ENCODE data around the gene PROP1.

PROP1 gene

GRCh38 chr5:177988989-177989625 lies 6.9 kb downstream of the PROP1 start:
- Histone ChIP-seq H3K27me3 (replicated peaks in 2 of 5; ENCODE audit: control insufficient read depth in 4 of 5, insufficient read depth in 5 of 5, low read length in 4 of 5) (peaks cover 4 to 53% (median 15%) of the 10 kb centered on the region in 5 experiments), H3K36me3 (ENCODE audit: control insufficient read depth in 4 of 4, insufficient read depth in 4 of 4, low read length in 3 of 4) (no peaks in the 10 kb centered on the region), H3K4me1 (ENCODE audit: control extremely low read depth in 1 of 4, control insufficient read depth in 4 of 4, insufficient read depth in 4 of 4, low read length in 3 of 4) (peaks cover 0 to 8% (median 3%) of the 10 kb centered on the region in 4 experiments), H3K27ac (ENCODE audit: insufficient read depth in 1 of 2, low read depth in 1 of 2, low read length in 2 of 2, poor library complexity in 1 of 2, severe bottlenecking in 2 of 2) (no peak overlapping the region), H3K9me3 (ENCODE audit: control extremely low read depth in 1 of 5, control insufficient read depth in 4 of 5, insufficient read depth in 2 of 5, low read depth in 1 of 5, low read length in 4 of 5) (no peaks in the 10 kb centered on the region), H3K4me3 (ENCODE audit: control insufficient read depth in 1 of 7, extremely low read depth in 1 of 7, insufficient read depth in 4 of 7, low read depth in 2 of 7, low read length in 6 of 7) (no peak overlapping the region)
- 95% methylated on average over 4 of the region's 11 CpGs for WGBS (ENCODE audit: insufficient coverage)
- POLR2A ChIA-PET, result no interaction called here
- CTCF ChIA-PET, result no interaction called here
- no peak for DNase-seq

- WGBS (ENCODE audit: insufficient coverage), result 82% methylated on average over 6 of the region's 9 CpGs
- ChIA-PET CTCF (no interaction called here), POLR2A (no interaction called here)
- Histone ChIP-seq H3K4me1 (ENCODE audit: control extremely low read depth in 1 of 4, control insufficient read depth in 4 of 4, insufficient read depth in 4 of 4, low read length in 3 of 4) (peaks cover 0 to 12% (median 5%) of the 10 kb centered on the region in 4 experiments), H3K9me3 (ENCODE audit: control extremely low read depth in 1 of 5, control insufficient read depth in 4 of 5, insufficient read depth in 2 of 5, low read depth in 1 of 5, low read length in 4 of 5) (no peaks in the 10 kb centered on the region), H3K27ac (ENCODE audit: insufficient read depth in 1 of 2, low read depth in 1 of 2, low read length in 2 of 2, poor library complexity in 1 of 2, severe bottlenecking in 2 of 2) (no peak overlapping the region), H3K4me3 (ENCODE audit: control insufficient read depth in 1 of 7, extremely low read depth in 1 of 7, insufficient read depth in 4 of 7, low read depth in 2 of 7, low read length in 6 of 7) (no peak overlapping the region), H3K36me3 (ENCODE audit: control insufficient read depth in 4 of 4, insufficient read depth in 4 of 4, low read length in 3 of 4) (no peaks in the 10 kb centered on the region), H3K27me3 (replicated peaks in 2 of 5; ENCODE audit: control insufficient read depth in 4 of 5, insufficient read depth in 5 of 5, low read length in 4 of 5) (peaks cover 9 to 66% (median 22%) of the 10 kb centered on the region in 5 experiments)
- no peak for DNase-seq
These were observed 8.7 kb downstream of the PROP1 start for GRCh38 chr5:177987326-177987725.

- CTCF ChIA-PET, result interaction anchor here (1.1 kb wide), 1 partner anchor 72 kb away, joined by 3 read pairs; no protein-coding TSS in a partner anchor
- POLR2A ChIA-PET, result no interaction called here
- Histone ChIP-seq H3K4me3 (ENCODE audit: control insufficient read depth in 1 of 7, extremely low read depth in 1 of 7, insufficient read depth in 4 of 7, low read depth in 2 of 7, low read length in 6 of 7) (no peak overlapping the region), H3K9me3 (ENCODE audit: control extremely low read depth in 1 of 5, control insufficient read depth in 4 of 5, insufficient read depth in 2 of 5, low read depth in 1 of 5, low read length in 4 of 5) (no peaks in the 10 kb centered on the region), H3K27ac (ENCODE audit: insufficient read depth in 1 of 2, low read depth in 1 of 2, low read length in 2 of 2, poor library complexity in 1 of 2, severe bottlenecking in 2 of 2) (no peak overlapping the region), H3K4me1 (ENCODE audit: control extremely low read depth in 1 of 4, control insufficient read depth in 4 of 4, insufficient read depth in 4 of 4, low read length in 3 of 4) (peaks cover 0 to 17% (median 6%) of the 10 kb centered on the region in 4 experiments), H3K27me3 (replicated peaks in 2 of 5; ENCODE audit: control insufficient read depth in 4 of 5, insufficient read depth in 5 of 5, low read length in 4 of 5) (peaks cover 9 to 83% (median 23%) of the 10 kb centered on the region in 5 experiments), H3K36me3 (ENCODE audit: control insufficient read depth in 4 of 4, insufficient read depth in 4 of 4, low read length in 3 of 4) (no peaks in the 10 kb centered on the region)
- DNase-seq, result no peak
- WGBS (ENCODE audit: insufficient coverage), result 27% methylated on average over 40 of the region's 50 CpGs
These were observed 10.5 kb downstream of the PROP1 start for GRCh38 chr5:177985430-177986040.

GRCh38 chr5:177984584-177985206 lies 11.3 kb downstream of the PROP1 start:
- no peaks in the 10 kb centered on the region for H3K9me3 ChIP-seq (ENCODE audit: control extremely low read depth in 1 of 5, control insufficient read depth in 4 of 5, insufficient read depth in 2 of 5, low read depth in 1 of 5, low read length in 4 of 5)
- H3K27me3 ChIP-seq (replicated peaks in 2 of 5; ENCODE audit: control insufficient read depth in 4 of 5, insufficient read depth in 5 of 5, low read length in 4 of 5), result peaks cover 9 to 86% (median 26%) of the 10 kb centered on the region in 5 experiments
- WGBS (ENCODE audit: insufficient coverage), result 5% methylated on average over 31 of the region's 47 CpGs
- ChIA-PET CTCF (interaction anchor here (1.4 kb wide), 1 partner anchor 88 kb away, joined by 4 read pairs; no protein-coding TSS in a partner anchor), POLR2A (interaction anchor here (0.7 kb wide), 1 partner anchor 8 kb away, joined by 3 read pairs; no protein-coding TSS in a partner anchor)
- H3K27ac ChIP-seq (ENCODE audit: insufficient read depth in 1 of 2, low read depth in 1 of 2, low read length in 2 of 2, poor library complexity in 1 of 2, severe bottlenecking in 2 of 2), result no peak overlapping the region
- H3K36me3 ChIP-seq (ENCODE audit: control insufficient read depth in 4 of 4, insufficient read depth in 4 of 4, low read length in 3 of 4), result no peaks in the 10 kb centered on the region
- H3K4me3 ChIP-seq (ENCODE audit: control insufficient read depth in 1 of 7, extremely low read depth in 1 of 7, insufficient read depth in 4 of 7, low read depth in 2 of 7, low read length in 6 of 7), result peak overlapping the region in 2 of 7 experiments; percentile 8
- H3K4me1 ChIP-seq (ENCODE audit: control extremely low read depth in 1 of 4, control insufficient read depth in 4 of 4, insufficient read depth in 4 of 4, low read length in 3 of 4), result peaks cover 0 to 17% (median 6%) of the 10 kb centered on the region in 4 experiments
- DNase-seq, result no peak

- DNase-seq, result no peak
- peak overlapping the region in 2 of 7 experiments; percentile 8 for H3K4me3 ChIP-seq (ENCODE audit: control insufficient read depth in 1 of 7, extremely low read depth in 1 of 7, insufficient read depth in 4 of 7, low read depth in 2 of 7, low read length in 6 of 7)
- ChIA-PET CTCF (interaction anchor here (1.4 kb wide), 1 partner anchor 89 kb away, joined by 4 read pairs; no protein-coding TSS in a partner anchor), POLR2A (interaction anchor here (0.7 kb wide), 1 partner anchor 9 kb away, joined by 3 read pairs; no protein-coding TSS in a partner anchor)
- peaks cover 9 to 83% (median 26%) of the 10 kb centered on the region in 5 experiments for H3K27me3 ChIP-seq (replicated peaks in 2 of 5; ENCODE audit: control insufficient read depth in 4 of 5, insufficient read depth in 5 of 5, low read length in 4 of 5)
- 18% methylated on average over 36 of the region's 46 CpGs for WGBS (ENCODE audit: insufficient coverage)
- peaks cover 0 to 17% (median 6%) of the 10 kb centered on the region in 4 experiments for H3K4me1 ChIP-seq (ENCODE audit: control extremely low read depth in 1 of 4, control insufficient read depth in 4 of 4, insufficient read depth in 4 of 4, low read length in 3 of 4)
- no peaks in the 10 kb centered on the region for H3K36me3 ChIP-seq (ENCODE audit: control insufficient read depth in 4 of 4, insufficient read depth in 4 of 4, low read length in 3 of 4)
- H3K9me3 ChIP-seq (ENCODE audit: control extremely low read depth in 1 of 5, control insufficient read depth in 4 of 5, insufficient read depth in 2 of 5, low read depth in 1 of 5, low read length in 4 of 5), result no peaks in the 10 kb centered on the region
- H3K27ac ChIP-seq (ENCODE audit: insufficient read depth in 1 of 2, low read depth in 1 of 2, low read length in 2 of 2, poor library complexity in 1 of 2, severe bottlenecking in 2 of 2), result no peak overlapping the region
These were observed 12.1 kb downstream of the PROP1 start for GRCh38 chr5:177983763-177984583.

- ChIA-PET POLR2A (no interaction called here), CTCF (interaction anchor here (1.0 to 1.6 kb wide), 2 partner anchors 78 to 92 kb away, joined by 3 read pairs; no protein-coding TSS in a partner anchor)
These were observed 13.1 kb downstream of the PROP1 start for GRCh38 chr5:177982956-177983355.

More at GRCh38 chr5:177982956-177983355, 13.1 kb downstream of the PROP1 start:
- Histone ChIP-seq H3K4me3 (ENCODE audit: control insufficient read depth in 1 of 7, extremely low read depth in 1 of 7, insufficient read depth in 4 of 7, low read depth in 2 of 7, low read length in 6 of 7) (no peak overlapping the region), H3K27ac (ENCODE audit: insufficient read depth in 1 of 2, low read depth in 1 of 2, low read length in 2 of 2, poor library complexity in 1 of 2, severe bottlenecking in 2 of 2) (no peak overlapping the region), H3K27me3 (replicated peaks in 2 of 5; ENCODE audit: control insufficient read depth in 4 of 5, insufficient read depth in 5 of 5, low read length in 4 of 5) (peaks cover 9 to 80% (median 26%) of the 10 kb centered on the region in 5 experiments), H3K36me3 (ENCODE audit: control insufficient read depth in 4 of 4, insufficient read depth in 4 of 4, low read length in 3 of 4) (no peaks in the 10 kb centered on the region), H3K4me1 (ENCODE audit: control extremely low read depth in 1 of 4, control insufficient read depth in 4 of 4, insufficient read depth in 4 of 4, low read length in 3 of 4) (peaks cover 0 to 17% (median 6%) of the 10 kb centered on the region in 4 experiments), H3K9me3 (ENCODE audit: control extremely low read depth in 1 of 5, control insufficient read depth in 4 of 5, insufficient read depth in 2 of 5, low read depth in 1 of 5, low read length in 4 of 5) (no peaks in the 10 kb centered on the region)
- no peak for DNase-seq
- WGBS (ENCODE audit: insufficient coverage), result 97% methylated on average over 5 of the region's 5 CpGs
